Lower leg skin (tissue), 4 donors: Measurements from ENCODE around the gene ZNF273. TPM values are rescaled to one million over a fixed set of nuclear protein-coding genes. Genes with fewer than 3 reads are reported as not detected.
"Not testable (repeated sequence)": the region's sequence is repeated elsewhere in the genome, so short reads cannot be mapped to it uniquely, and the experiment has no call there.

Source experiments
- DNase-seq, 2 donors: peaks; one replicate each; pipeline ENCODE4 v3.0.0-alpha.2; 2019; ENCODE audit warnings: low spot score in 2 of 2
- H3K4me3 ChIP-seq: fragments of 200-600 bp; sonication (generic); 2 replicates; pipeline ENCODE4 v1.5.1; 2017; ENCODE audit warnings: mild to moderate bottlenecking, low read depth; ENCODE audit not compliant: poor library complexity, severe bottlenecking
- CTCF ChIP-seq, 3 donors: fragments of 450-650 bp; IDR thresholded peaks; one replicate each; pipeline ENCODE4 v1.5.1; 2016; ENCODE audit warnings: antibody characterized with exemption in 3 of 3, mild to moderate bottlenecking in 3 of 3, moderate library complexity in 2 of 3
- POLR2A ChIP-seq, 2 donors: fragments of 450-650 bp; IDR thresholded peaks; one replicate each; pipeline ENCODE4 v1.6.1; 2016 to 2017; ENCODE audit warnings: antibody characterized with exemption in 2 of 2, mild to moderate bottlenecking in 1 of 2, moderate library complexity in 1 of 2
- WGBS, 2 donors: methylation state at CpG; one replicate each; pipeline ENCODE4 v1.1.5; 2018; 5-methylcytosine and 5-hydroxymethylcytosine counted together
- intact Hi-C: fragments of 100-400 bp; cut with DNase I; formaldehyde crosslinking; loops from one replicate; pipeline ENCODE4 v1.15.0; 2023; ENCODE audit warnings: low total_unique reads
- total RNA-seq, 4 donors: library from RNA; depleted of rRNA; stranded (reverse); fragments of >200 nt; gene quantifications; one replicate each; pipeline ENCODE4 v1.1.0, GENCODE V29; 2016

The ZNF273 gene
- total RNA-seq, result 100 to 1,000 TPM in 1 of 4 donors, 10 to 100 TPM in 3; 61.3 to 224 (median 66.3) TPM

GRCh38 chr7:64902806-64903721 is at the start of gene ZNF273:
ZNF273 (plus strand) TSS chr7:64903273; CDS start chr7:64903318, 45 bp downstream.
- no peak for TF ChIP-seq POLR2A (IDR thresholded peaks at IDR 0.05)
- TF ChIP-seq CTCF (IDR thresholded peaks at IDR 0.05), result no peak
- DNase-seq, result peak; percentile 95 to 99
- intact Hi-C loops, result no loop called here
- 0 to 1% methylated on average over 25 to 30 of the region's 34 CpGs for WGBS, 2 donors
- H3K4me3 ChIP-seq, result peak within 1 kb of the TSS; percentile 65

- intact Hi-C loops, result no loop called here
- no peak overlapping the region for H3K4me3 ChIP-seq
- TF ChIP-seq POLR2A (IDR thresholded peaks at IDR 0.05) (no peak), CTCF (IDR thresholded peaks at IDR 0.05) (no peak)
- WGBS, 2 donors, result 67 to 96% methylated on average over 4 of the region's 4 CpGs
- no peak for DNase-seq
These were observed 49.4 kb upstream of the ZNF273 start for GRCh38 chr7:64853679-64854078.

GRCh38 chr7:64854969-64855368 is 48.1 kb upstream of the ZNF273 start:
- intact Hi-C loops, result no loop called here
- TF ChIP-seq CTCF (IDR thresholded peaks at IDR 0.05) (no peak), POLR2A (IDR thresholded peaks at IDR 0.05) (no peak)
- WGBS, 2 donors, result 79 to 94% methylated on average over 1 of the region's 1 CpG
- no peak overlapping the region for H3K4me3 ChIP-seq
- no peak for DNase-seq

GRCh38 chr7:64863021-64863420 is 40.1 kb upstream of the ZNF273 start:
- intact Hi-C loops, result no loop called here
- H3K4me3 ChIP-seq, result no peak overlapping the region
- TF ChIP-seq CTCF (IDR thresholded peaks at IDR 0.05) (no peak), POLR2A (IDR thresholded peaks at IDR 0.05) (no peak)
- WGBS, 2 donors, result 89 to 98% methylated on average over 9 of the region's 9 CpGs
- no peak for DNase-seq

GRCh38 chr7:64863530-64863929 is 39.5 kb upstream of the ZNF273 start:
- H3K4me3 ChIP-seq, intact Hi-C loops, DNase-seq: not testable (repeated sequence)
- WGBS, 2 donors, result 94% methylated on average over 3 of the region's 3 CpGs

- intact Hi-C loops, result no loop called here
- no peak for DNase-seq
These were observed 39.1 kb upstream of the ZNF273 start for GRCh38 chr7:64863969-64864368.

More at GRCh38 chr7:64863969-64864368, 39.1 kb upstream of the ZNF273 start:
- TF ChIP-seq POLR2A (IDR thresholded peaks at IDR 0.05), result no peak
- no peak for TF ChIP-seq CTCF (IDR thresholded peaks at IDR 0.05)
- no peak overlapping the region for H3K4me3 ChIP-seq
- WGBS, 2 donors, result 76 to 83% methylated on average over 7 of the region's 7 CpGs
